Activated naive CD8-positive, alpha-beta T cell (primary cell): Measurements from ENCODE around the gene SPATC1L.
A peak's percentile ranks its signal among the peaks of the same experiment; 100 is the strongest.
"Not testable (repeated sequence)": the region's sequence is repeated elsewhere in the genome, so short reads cannot be mapped to it uniquely, and the experiment has no call there.

Source experiments
- H3K27ac Mint-ChIP-seq: one replicate; pipeline ENCODE4 v1.8.0; 2021; ENCODE audit warnings: mixed read lengths
- H3K27me3 Mint-ChIP-seq: one replicate; pipeline ENCODE4 v1.8.0; 2021; ENCODE audit warnings: mixed read lengths
- H3K36me3 Mint-ChIP-seq: one replicate; pipeline ENCODE4 v1.8.0; 2021; ENCODE audit warnings: mixed read lengths
- H3K4me1 Mint-ChIP-seq: one replicate; pipeline ENCODE4 v1.8.0; 2021; ENCODE audit warnings: low read depth, mixed read lengths
- H3K4me3 Mint-ChIP-seq: one replicate; pipeline ENCODE4 v1.8.0; 2021; ENCODE audit warnings: mild to moderate bottlenecking, mixed read lengths
- H3K9me3 Mint-ChIP-seq: one replicate; pipeline ENCODE4 v1.8.0; 2021; ENCODE audit warnings: low read depth, mixed read lengths

The SPATC1L gene

DNA sequence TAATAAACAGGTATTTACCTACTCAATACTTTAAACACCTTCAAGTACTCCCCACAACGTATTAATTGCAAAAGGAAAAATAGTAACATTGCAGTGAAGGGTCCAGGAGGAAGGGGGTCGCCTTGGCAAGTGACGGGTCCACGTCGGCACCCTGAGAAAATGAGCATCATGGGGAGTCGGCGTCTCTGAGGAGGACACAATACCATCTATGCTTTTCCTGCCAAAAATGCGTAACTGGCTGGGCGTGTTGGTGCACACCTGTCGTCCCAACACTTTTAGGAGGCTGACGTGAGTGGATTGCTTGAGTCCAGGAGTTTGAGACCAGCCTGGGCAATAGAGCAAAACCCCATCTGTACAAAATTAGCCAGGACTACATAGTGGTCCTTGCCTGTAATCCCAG, 36.2 kb downstream of the SPATC1L start:
- H3K27me3 Mint-ChIP-seq = no peaks in the 10 kb centered on the region
- no peaks in the 10 kb centered on the region for H3K36me3 Mint-ChIP-seq
- H3K9me3 Mint-ChIP-seq = no peaks in the 10 kb centered on the region
- peaks cover 12% of the 10 kb centered on the region for H3K4me1 Mint-ChIP-seq
- H3K4me3 Mint-ChIP-seq = no peak overlapping the region
- H3K27ac Mint-ChIP-seq = no peak overlapping the region

DNA sequence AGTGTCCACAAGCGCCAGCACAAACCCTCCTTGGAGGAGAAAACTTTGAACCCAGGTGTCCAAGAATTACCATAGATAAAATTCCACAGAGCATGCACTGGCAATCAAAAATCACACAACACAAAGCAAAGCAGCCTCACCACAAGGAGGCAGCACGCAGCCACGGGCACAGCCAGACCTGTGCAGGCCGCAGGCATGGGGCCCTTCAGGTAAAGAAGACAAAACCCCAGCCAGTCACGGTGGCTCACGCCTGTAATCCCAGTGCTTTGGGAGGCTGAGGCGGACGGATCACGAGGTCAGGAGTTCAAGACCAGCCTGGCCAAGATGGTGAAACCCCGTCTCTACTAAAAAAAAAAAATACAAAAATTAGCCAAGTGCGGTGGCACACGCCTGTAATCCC, 36.8 kb downstream of the SPATC1L start:
- H3K4me1 Mint-ChIP-seq = peaks cover 14% of the 10 kb centered on the region
- not testable (repeated sequence) for H3K4me3 Mint-ChIP-seq, H3K27ac Mint-ChIP-seq, H3K27me3 Mint-ChIP-seq, H3K36me3 Mint-ChIP-seq, H3K9me3 Mint-ChIP-seq

DNA sequence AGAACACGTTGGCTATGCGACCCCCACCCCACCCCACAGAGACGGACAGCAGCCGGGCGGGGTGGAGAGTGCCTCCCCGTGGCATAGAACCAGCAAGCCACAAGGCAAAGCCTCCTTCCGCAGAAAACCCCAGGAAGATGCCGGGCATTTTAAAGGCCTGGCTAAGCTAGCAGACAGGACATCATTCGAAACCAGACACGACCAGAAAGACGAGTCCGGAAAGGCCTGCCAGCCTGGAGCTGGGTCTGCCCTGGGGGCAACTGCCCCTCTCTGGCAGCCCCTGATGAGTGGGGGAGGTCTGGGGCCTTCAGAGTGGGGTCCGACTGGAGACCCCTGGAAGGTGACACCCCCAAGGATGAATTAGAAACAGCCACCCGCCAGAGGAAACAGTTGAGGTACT, 37.4 kb downstream of the SPATC1L start:
- no peak overlapping the region for H3K4me3 Mint-ChIP-seq

DNA sequence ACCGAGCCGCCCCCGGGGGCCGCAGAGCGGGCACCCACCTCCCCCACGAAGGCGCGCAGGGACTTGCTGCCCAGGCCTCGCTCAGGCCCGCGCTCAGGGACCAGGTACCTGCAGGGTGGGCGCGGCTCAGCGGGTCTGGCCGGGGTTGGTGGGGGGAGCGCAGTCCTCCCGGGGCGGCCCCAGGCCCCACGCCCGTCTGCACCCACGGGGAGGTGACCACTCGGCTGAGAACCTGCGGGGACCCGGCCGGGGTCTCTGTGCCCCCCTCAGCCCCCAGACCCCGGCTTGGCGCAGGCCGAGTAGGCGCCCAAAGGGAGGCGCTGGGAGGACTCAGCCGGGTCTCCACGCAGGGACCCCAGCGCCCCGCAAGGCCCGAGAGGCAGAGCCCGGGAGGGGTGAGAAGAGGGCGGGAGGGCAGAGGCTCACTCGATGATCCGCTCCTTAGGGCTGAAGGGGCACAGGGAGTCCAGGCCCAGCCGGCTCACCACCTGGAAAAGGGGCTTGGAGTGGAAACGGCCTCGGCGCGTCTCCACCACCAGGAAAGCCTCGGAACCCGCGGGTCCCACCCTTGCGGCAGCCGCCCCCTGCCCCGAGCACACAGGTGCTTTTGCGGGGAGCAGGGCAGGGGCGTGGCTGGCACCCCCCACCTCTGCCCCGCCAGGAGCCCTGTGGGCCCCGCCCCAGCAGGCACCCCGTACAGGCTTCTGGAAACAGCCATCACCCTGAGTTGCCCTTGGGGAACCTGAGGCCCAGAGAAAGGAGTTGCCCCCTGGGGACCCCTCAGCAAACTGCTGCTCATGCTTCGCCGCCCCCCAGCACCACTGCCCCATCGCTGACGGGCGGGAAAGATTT, 38.2 kb downstream of the SPATC1L start:
- Mint-ChIP-seq H3K36me3 (no peaks in the 10 kb centered on the region), H3K4me1 (peaks cover 16% of the 10 kb centered on the region), H3K4me3 (no peak overlapping the region), H3K27me3 (no peaks in the 10 kb centered on the region), H3K9me3 (no peaks in the 10 kb centered on the region), H3K27ac (no peak overlapping the region)

More for the DNA sequence above, 37.4 kb downstream of the SPATC1L start:
- Mint-ChIP-seq H3K4me1 (peaks cover 14% of the 10 kb centered on the region), H3K27me3 (no peaks in the 10 kb centered on the region), H3K27ac (no peak overlapping the region), H3K9me3 (no peaks in the 10 kb centered on the region), H3K36me3 (no peaks in the 10 kb centered on the region)

DNA sequence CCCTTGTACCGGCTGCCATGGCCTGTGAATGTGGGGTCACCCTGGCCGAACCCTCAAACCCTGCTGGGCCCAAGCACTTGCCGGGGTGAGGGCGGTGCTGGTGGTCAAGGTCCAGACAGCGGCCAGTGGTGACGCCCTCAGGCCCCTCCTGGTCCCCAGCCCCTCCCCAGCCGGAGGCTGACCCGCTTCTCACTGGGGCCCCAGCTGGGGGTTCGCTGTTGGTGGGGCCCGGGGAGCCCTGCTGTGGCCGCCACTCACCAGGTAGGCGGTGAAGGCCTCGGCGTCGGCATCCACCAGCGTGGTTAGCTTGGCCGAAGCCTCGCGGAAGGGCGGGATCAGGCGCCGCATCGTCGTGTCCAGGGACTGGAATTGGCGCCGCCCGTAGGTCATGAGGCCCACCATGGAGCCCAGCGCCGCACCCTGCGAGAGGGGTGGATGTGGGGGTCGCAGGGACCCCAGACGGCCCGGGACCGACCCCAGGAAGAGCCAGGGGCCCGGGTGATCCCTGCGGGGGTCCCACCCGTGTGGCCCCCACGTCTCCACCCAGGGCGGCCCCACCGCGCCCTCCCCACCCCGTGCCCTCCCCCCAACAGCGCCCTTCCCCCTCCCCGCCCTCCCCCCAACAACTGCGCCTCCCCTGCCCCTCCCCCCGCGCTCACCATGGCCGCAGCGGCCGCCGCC, 39.0 kb downstream of the SPATC1L start:
- Mint-ChIP-seq H3K4me3 (no peak overlapping the region), H3K36me3 (no peaks in the 10 kb centered on the region), H3K27ac (no peak overlapping the region), H3K9me3 (no peaks in the 10 kb centered on the region), H3K4me1 (peaks cover 16% of the 10 kb centered on the region), H3K27me3 (no peaks in the 10 kb centered on the region)

DNA sequence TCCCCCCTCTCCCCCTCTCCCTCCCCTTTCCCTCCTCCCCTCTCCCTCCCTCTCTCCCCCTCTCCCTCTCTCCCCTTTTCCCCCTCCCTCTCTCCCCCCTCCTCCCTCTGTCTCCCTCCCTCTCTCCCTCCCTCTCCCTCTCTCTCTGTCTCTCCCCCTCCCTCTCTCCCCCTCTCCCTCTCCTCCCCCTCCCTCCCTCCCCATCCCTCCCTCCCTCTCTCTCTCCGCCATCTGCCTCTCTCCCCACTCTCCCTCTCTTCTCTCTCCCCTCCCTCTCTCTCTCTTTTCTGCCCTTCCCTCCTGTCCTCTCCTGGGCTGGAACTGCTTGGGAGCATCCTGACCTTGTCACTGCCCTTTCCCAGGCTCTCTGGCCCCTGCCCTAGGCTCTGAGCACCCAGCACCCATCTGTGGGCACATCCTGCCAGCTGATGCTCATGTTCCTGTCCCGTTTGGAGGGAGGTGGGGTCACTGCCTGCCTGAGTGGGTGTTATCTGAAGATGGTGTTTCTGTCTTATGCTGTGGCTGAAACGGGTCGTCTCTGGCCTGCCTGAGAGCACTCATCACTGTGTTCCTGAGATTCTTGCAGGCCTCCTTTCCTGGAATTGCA, 39.7 kb downstream of the SPATC1L start:
- no peaks in the 10 kb centered on the region for H3K9me3 Mint-ChIP-seq
- H3K4me1 Mint-ChIP-seq = peaks cover 16% of the 10 kb centered on the region
- no peak overlapping the region for H3K27ac Mint-ChIP-seq
- peak overlapping the region; percentile 28 for H3K4me3 Mint-ChIP-seq
- H3K36me3 Mint-ChIP-seq = no peaks in the 10 kb centered on the region
- H3K27me3 Mint-ChIP-seq = no peaks in the 10 kb centered on the region

DNA sequence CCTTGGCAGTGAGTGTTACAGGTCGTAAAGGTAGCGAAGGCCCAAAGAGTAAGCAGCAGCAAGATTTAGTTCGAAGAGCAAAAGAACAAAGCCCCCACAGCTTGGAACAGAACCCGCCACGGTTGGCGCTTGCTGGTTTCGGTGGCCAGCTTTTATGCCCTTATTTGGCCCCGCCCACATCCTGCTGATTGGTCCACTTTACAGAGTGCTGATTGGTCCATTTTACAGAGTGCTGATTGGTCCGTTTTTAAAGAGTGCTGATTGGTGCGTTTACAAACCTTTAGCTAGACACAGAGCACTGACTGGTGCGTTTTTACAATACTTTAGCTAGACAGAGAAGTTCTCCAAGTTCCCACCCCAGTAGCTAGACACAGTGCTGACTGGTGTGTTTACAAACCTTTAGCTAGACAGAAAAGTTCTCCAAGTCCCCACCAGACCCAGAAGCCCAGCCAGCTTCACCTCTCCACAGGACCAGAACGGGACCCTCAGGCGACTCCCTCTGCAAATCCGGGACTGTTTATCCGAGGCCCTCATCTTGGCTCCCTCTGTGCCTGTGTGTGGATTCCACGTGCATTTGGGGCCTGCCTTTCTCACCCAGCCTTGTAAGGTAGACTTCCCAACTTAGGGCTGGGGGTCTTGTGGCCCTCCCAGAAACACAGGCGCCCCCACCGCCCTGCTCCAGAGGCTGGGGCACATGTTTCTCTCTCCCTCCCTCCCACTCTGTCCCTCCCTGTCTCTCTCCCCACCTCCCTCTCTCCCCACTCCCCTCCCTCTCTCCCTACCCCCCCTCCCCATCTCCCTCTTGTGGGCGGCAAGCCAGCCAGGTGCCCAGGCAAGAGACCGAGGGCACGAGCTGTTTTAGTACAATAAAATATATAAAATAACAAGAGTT, 41.4 kb downstream of the SPATC1L start:
- Mint-ChIP-seq H3K4me3 (peak overlapping the region; percentile 46), H3K27ac (no peak overlapping the region), H3K9me3 (no peaks in the 10 kb centered on the region), H3K4me1 (peaks cover 16% of the 10 kb centered on the region), H3K36me3 (no peaks in the 10 kb centered on the region), H3K27me3 (no peaks in the 10 kb centered on the region)

DNA sequence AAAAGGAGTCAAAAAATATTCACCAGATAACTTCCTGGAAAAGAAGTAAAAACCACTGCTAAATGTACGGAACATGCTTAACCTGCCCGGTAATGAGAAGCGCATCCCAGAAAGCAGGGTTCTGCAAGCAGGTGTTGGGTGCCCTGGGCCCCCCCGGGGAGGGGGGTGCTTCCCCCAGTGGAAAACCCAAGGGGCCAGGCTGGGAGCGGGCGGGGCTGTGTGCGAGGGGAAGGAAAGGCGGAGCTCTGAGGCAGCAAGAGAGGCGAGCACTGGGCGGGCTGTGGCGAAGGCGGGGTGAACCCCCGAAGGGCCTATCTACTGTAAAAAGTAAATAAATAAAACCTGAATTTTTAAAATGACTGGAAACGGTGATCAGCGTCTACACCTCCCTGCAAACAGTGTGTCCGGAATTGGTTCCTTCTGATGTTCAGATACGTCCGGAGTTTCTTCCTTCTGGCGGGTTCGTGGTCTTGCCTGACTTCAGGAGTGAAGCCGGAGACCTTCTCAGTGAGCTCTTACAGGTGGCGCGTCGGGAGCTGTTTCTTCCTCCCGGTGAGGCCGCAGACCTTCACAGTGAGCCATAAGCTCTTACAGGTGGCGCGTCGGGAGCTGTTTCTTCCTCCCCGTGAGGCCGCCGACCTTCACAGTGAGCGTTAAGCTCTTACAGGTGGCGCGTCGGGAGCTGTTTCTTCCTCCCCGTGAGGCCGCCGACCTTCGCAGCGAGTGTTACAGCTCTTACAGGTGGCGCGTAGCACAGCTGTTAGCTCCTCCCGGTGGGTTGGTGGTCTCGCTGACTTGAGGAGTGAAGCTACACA, 42.3 kb downstream of the SPATC1L start:
- H3K4me3 Mint-ChIP-seq = no peak overlapping the region
- no peaks in the 10 kb centered on the region for H3K36me3 Mint-ChIP-seq
- no peaks in the 10 kb centered on the region for H3K9me3 Mint-ChIP-seq

DNA sequence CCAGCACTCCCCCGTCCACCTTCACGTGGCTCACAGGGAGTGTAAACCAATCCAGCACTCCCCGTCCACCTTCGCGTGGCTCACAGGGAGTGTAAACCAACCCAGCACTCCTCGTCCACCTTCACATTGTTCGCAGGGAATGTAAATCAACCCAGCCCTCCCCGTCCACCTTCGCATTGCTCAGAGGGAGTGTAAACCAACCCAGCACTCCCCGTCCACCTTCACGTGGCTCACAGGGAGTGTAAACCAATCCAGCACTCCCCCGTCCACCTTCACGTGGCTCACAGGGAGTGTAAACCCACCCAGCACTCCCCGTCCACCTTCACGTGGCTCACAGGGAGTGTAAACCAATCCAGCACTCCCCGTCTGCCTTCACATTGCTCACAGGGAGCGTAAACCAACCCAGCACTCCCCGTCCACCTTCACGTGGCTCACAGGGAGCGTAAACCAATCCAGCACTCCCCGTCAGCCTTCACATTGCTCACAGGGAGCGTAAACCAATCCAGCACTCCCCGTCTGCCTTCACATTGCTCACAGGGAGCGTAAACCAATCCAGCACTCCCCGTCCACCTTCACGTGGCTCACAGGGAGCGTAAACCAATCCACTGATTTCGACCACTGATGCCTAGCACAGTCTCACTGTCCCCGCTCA, 43.8 kb downstream of the SPATC1L start:
- not testable (repeated sequence) for H3K36me3 Mint-ChIP-seq, H3K27me3 Mint-ChIP-seq, H3K27ac Mint-ChIP-seq, H3K9me3 Mint-ChIP-seq, H3K4me3 Mint-ChIP-seq
- peaks cover 14% of the 10 kb centered on the region for H3K4me1 Mint-ChIP-seq

More for the DNA sequence above, 42.3 kb downstream of the SPATC1L start:
- Mint-ChIP-seq H3K4me1 (peaks cover 16% of the 10 kb centered on the region), H3K27me3 (no peaks in the 10 kb centered on the region), H3K27ac (no peak overlapping the region)

DNA sequence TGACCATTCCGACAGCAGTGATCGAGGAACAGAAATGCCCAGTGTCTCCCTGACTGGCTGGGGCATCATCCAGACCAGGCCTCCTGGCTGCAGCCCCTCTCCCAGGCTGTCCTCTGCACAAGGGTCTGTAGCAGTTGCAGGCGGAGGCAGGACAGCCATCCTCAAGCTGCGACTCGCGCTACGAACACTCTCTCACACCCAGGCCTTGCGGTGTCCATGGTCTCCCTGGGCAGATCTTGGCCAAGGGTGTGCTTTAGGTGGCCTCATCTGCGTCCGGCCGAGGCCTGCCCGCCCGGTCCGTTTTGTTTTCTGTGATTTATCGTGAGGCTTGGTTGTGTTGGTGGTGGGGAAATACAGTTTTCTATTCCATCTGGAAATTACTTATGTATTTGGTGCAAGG, 44.6 kb downstream of the SPATC1L start:
- no peak overlapping the region for H3K27ac Mint-ChIP-seq

DNA sequence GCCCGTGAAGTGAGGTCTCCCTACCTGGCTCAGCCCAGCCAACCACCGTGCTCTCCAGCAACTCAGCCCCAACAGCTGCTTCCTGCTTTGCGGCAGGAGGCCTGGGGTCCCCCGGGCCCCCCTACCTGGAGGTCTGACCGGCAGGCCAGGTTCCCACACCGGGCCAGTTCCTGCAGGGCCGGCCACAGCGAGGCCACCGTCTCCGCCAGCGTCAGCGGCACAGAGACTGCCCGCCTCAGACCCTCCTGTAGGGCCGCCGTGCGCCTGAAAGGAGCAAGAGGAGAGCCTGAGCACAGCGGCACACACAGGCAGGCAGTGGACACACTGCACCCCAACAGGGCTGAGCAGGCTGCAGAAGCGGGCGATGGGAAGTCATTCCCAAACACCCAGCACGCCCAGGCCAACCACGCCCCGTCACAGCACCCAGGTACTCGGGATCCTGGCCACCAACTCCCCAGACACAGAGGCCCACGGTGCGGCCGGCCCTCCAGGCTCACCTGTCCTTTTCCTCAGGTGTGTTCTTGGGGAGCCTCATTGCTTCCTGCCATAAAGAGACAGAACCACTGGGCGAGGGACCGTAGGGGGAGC, 45.8 kb downstream of the SPATC1L start:
- no peak overlapping the region for H3K27ac Mint-ChIP-seq
- peaks cover 5% of the 10 kb centered on the region for H3K4me1 Mint-ChIP-seq
- no peaks in the 10 kb centered on the region for H3K36me3 Mint-ChIP-seq
- H3K4me3 Mint-ChIP-seq = no peak overlapping the region
- H3K27me3 Mint-ChIP-seq = peaks cover 2% of the 10 kb centered on the region
- no peaks in the 10 kb centered on the region for H3K9me3 Mint-ChIP-seq

More for the DNA sequence above, 44.6 kb downstream of the SPATC1L start:
- Mint-ChIP-seq H3K9me3 (no peaks in the 10 kb centered on the region), H3K4me3 (no peak overlapping the region), H3K27me3 (peaks cover 2% of the 10 kb centered on the region), H3K4me1 (peaks cover 13% of the 10 kb centered on the region), H3K36me3 (no peaks in the 10 kb centered on the region)

DNA sequence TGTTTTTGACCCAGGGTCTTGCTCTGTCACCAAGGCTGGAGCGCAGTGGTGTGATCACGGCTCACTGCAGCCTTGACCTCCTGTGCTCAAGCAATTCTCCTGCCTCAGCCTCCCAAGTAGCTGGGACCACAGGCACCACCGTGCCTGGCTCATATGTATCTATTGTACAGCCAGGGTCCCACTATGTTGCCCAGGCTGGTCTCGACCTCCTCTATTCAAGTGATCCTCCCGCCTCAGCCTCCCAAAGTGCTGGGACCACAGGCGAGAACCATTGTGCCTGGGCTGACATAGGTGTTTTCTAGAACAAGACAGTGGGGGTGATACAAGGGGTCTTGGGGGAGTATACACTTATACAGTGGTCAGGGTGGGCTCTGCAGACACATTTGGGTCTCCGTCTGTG, 46.4 kb downstream of the SPATC1L start:
- peaks cover 4% of the 10 kb centered on the region for H3K4me1 Mint-ChIP-seq
- H3K4me3 Mint-ChIP-seq = no peak overlapping the region
- no peaks in the 10 kb centered on the region for H3K36me3 Mint-ChIP-seq
- no peak overlapping the region for H3K27ac Mint-ChIP-seq
- H3K9me3 Mint-ChIP-seq = no peaks in the 10 kb centered on the region
- peaks cover 2% of the 10 kb centered on the region for H3K27me3 Mint-ChIP-seq

DNA sequence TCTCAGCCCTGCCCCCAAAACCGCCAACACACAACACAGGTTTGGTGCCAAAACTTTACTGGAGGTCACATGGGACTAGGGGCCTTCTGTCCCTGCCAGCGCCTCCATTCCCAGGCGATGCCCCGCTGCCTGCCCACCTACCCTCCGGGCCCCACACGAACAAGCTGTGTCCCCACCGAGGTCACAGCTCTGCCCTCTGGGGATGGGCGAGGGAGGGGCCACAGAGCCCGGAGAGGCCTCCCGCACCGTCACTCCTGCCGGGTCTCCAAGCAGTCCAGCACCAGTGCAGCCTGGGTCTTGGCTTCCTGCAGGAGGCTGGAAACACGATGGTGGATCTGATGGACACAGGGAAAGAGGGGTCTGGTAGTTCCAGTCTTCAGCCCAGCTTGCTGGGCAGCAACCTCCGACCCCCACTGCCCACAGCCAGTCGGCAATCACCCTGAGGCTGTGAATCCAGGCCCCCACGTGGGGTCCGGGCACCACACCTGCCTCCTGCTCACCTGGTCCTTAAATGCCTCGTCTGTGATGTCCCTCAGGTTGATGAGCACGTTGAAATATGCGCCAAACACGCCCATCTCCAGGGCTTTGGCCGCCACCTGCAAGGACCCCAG, 47.4 kb downstream of the SPATC1L start:
- Mint-ChIP-seq H3K36me3 (no peaks in the 10 kb centered on the region), H3K4me3 (no peak overlapping the region), H3K27me3 (peaks cover 2% of the 10 kb centered on the region), H3K9me3 (no peaks in the 10 kb centered on the region), H3K27ac (no peak overlapping the region), H3K4me1 (peaks cover 1% of the 10 kb centered on the region)
